ENCODE data around the gene PI4KB. TPM values are rescaled to one million over a fixed set of nuclear protein-coding genes. Genes with fewer than 3 reads are reported as not detected.
A peak's percentile ranks its signal among the peaks of the same experiment; 100 is the strongest.

Gene PI4KB
- total RNA-seq, 1 donor from 2014 or later: 65.0 TPM

GRCh38 chr1:151312411-151312810, 14.8 kb downstream of the PI4KB start:
- intact Hi-C loops (cut with DNase I): no loop called here
- H3K36me3 ChIP-seq: peaks cover 97% of the 10 kb centered on the region
- peak overlapping the region; percentile 45 for H3K27ac ChIP-seq
- H3K9me3 ChIP-seq: no peaks in the 10 kb centered on the region
- TF ChIP-seq CTCF (IDR thresholded peaks at IDR 0.05): no peak
- no peak overlapping the region for H3K4me3 ChIP-seq
- ATAC-seq (no peak), DNase-seq (no peak)
- no peaks in the 10 kb centered on the region for H3K27me3 ChIP-seq
- H3K4me1 ChIP-seq: peaks cover 36% of the 10 kb centered on the region

- H3K27ac ChIP-seq: peak overlapping the region; percentile 45
- ATAC-seq (peak; percentile 94), DNase-seq (no peak)
- TF ChIP-seq CTCF (IDR thresholded peaks at IDR 0.05): no peak
- H3K4me3 ChIP-seq: no peak overlapping the region
- no peaks in the 10 kb centered on the region for H3K9me3 ChIP-seq
- no peaks in the 10 kb centered on the region for H3K27me3 ChIP-seq
- H3K4me1 ChIP-seq: peaks cover 36% of the 10 kb centered on the region
- intact Hi-C loops (cut with DNase I): no loop called here
- peaks cover 97% of the 10 kb centered on the region for H3K36me3 ChIP-seq
Measured at GRCh38 chr1:151311589-151312331, 15.5 kb downstream of the PI4KB start.

GRCh38 chr1:151311011-151311410, 16.2 kb downstream of the PI4KB start:
- TF ChIP-seq CTCF (IDR thresholded peaks at IDR 0.05): no peak
- H3K36me3 ChIP-seq: peaks cover 98% of the 10 kb centered on the region
- H3K27ac ChIP-seq: peak overlapping the region; percentile 36

GRCh38 chr1:151309811-151310323, 17.3 kb downstream of the PI4KB start:
- TF ChIP-seq CTCF (IDR thresholded peaks at IDR 0.05): no peak
- H3K4me1 ChIP-seq: peaks cover 36% of the 10 kb centered on the region
- no peak overlapping the region for H3K4me3 ChIP-seq
- ATAC-seq: no peak
- H3K9me3 ChIP-seq: no peaks in the 10 kb centered on the region
- no peak for DNase-seq
- intact Hi-C loops (cut with DNase I): no loop called here
- peaks cover 99% of the 10 kb centered on the region for H3K36me3 ChIP-seq
- H3K27me3 ChIP-seq: no peaks in the 10 kb centered on the region
- H3K27ac ChIP-seq: no peak overlapping the region

More at GRCh38 chr1:151311011-151311410, 16.2 kb downstream of the PI4KB start:
- DNase-seq (no peak), ATAC-seq (no peak)
- H3K9me3 ChIP-seq: no peaks in the 10 kb centered on the region
- peaks cover 36% of the 10 kb centered on the region for H3K4me1 ChIP-seq
- H3K27me3 ChIP-seq: no peaks in the 10 kb centered on the region
- H3K4me3 ChIP-seq: no peak overlapping the region
- intact Hi-C loops (cut with DNase I): no loop called here

- intact Hi-C loops (cut with DNase I): no loop called here
- no peaks in the 10 kb centered on the region for H3K4me1 ChIP-seq
- peaks cover 98% of the 10 kb centered on the region for H3K36me3 ChIP-seq
- no peak for TF ChIP-seq CTCF (IDR thresholded peaks at IDR 0.05)
- ATAC-seq: no peak
- no peak overlapping the region for H3K27ac ChIP-seq
- H3K27me3 ChIP-seq: no peaks in the 10 kb centered on the region
- H3K9me3 ChIP-seq: no peaks in the 10 kb centered on the region
- no peak for DNase-seq
- no peak overlapping the region for H3K4me3 ChIP-seq
Measured at GRCh38 chr1:151294742-151295462, 32.3 kb downstream of the PI4KB start.
